ENCODE measurements around the gene RBX1.

DNA sequence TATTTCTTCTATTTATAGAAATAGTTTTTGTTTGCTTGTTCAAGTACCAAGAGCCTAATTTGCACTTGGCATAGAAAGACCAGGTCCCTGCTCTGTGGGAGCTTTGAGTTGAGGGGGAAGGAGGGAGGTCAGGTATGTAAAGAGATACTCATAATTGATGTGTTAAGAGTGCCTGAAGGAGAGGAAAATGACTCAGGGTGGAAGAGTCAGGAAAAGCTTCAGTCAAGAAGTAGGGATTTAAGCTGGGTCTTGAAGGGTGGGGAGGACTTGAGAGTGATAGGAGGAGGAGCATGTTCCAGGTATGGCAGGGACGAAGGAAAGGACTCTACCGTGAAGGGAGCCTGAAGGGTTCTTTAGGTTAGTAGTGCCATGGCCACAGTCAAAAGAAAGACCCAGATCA is 9.0 kb downstream of the RBX1 start:
- TF ChIP-seq, protein P1, sequence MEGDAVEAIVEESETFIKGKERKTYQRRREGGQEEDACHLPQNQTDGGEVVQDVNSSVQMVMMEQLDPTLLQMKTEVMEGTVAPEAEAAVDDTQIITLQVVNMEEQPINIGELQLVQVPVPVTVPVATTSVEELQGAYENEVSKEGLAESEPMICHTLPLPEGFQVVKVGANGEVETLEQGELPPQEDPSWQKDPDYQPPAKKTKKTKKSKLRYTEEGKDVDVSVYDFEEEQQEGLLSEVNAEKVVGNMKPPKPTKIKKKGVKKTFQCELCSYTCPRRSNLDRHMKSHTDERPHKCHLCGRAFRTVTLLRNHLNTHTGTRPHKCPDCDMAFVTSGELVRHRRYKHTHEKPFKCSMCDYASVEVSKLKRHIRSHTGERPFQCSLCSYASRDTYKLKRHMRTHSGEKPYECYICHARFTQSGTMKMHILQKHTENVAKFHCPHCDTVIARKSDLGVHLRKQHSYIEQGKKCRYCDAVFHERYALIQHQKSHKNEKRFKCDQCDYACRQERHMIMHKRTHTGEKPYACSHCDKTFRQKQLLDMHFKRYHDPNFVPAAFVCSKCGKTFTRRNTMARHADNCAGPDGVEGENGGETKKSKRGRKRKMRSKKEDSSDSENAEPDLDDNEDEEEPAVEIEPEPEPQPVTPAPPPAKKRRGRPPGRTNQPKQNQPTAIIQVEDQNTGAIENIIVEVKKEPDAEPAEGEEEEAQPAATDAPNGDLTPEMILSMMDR (conservative IDR thresholded peaks at IDR 0.05; ENCODE audit: low read length), result no peak
- no peak for TF ChIP-seq EZH2phosphoT487 (IDR thresholded peaks at IDR 0.05; ENCODE audit: borderline replicate concordance, low read depth, low read length)
